HG03342 (cell line): ENCODE measurements around the gene SBNO2.
"Not testable (repeated sequence)": the region's sequence is repeated elsewhere in the genome, so short reads cannot be mapped to it uniquely, and the experiment has no call there.

Experiments used
- ATAC-seq: cut with Tn5 transposase; IDR thresholded peaks from one replicate; pipeline ENCODE4 v1.9.1; 2021; ENCODE audit warnings: mild to moderate bottlenecking, moderate library complexity; ENCODE audit not compliant: unreplicated experiment

SBNO2 gene

GRCh38 chr19:1206864-1207450, 32.9 kb upstream of the SBNO2 start:
- ATAC-seq, result no peak

- no peak for ATAC-seq
Observed at GRCh38 chr19:1206150-1206863, 32.2 kb upstream of the SBNO2 start.

DNA sequence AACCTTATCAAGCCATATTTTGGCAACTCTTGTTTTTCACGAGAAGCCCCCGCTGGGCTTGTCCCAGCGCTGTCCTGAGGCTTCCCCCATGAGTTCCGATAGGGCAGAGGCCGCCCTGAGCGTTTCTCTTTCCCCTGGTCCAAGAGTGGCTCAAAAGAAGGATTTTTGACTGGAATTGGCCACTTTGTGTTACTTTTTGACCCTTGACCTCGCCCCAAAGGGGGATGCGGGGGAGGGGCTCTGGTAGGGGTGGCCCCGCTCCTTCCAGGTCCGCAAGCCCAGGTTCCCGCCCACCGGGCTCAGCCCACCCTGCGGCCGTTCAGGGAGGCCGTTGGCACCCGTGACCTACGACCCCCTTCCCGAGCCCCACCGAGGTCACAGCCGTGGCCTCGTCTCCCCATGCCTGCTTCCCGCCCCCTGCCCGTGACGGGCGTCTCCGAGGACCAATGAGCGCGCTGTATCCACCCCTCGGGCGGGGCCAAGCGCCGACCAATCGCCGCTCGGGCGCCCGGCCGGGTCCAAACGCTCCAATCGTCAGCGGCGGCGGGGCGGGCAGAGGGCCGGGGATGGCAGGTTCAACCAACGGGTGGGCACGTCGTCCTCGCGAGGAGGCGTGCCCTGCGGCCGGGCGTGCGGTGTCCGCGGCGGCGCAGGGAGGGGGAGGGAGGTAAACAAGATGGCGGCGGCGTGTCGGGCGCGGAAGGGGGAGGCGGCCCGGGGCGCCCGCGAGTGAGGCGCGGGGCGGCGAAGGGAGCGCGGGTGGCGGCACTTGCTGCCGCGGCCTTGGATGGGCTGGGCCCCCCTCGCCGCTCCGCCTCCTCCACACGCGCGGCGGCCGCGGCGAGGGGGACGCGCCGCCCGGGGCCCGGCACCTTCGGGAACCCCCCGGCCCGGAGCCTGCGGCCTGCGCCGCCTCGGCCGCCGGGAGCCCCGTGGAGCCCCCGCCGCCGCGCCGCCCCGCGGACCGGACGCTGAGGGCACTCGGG, 31.3 kb upstream of the SBNO2 start, which contains the start of gene STK11:
Gene STK11, plus strand, starts transcription at position 665 of the 986 bp plus-strand sequence. CDS start 1,136 bp downstream, outside the sequence.
- ATAC-seq, result peak; percentile 86

DNA sequence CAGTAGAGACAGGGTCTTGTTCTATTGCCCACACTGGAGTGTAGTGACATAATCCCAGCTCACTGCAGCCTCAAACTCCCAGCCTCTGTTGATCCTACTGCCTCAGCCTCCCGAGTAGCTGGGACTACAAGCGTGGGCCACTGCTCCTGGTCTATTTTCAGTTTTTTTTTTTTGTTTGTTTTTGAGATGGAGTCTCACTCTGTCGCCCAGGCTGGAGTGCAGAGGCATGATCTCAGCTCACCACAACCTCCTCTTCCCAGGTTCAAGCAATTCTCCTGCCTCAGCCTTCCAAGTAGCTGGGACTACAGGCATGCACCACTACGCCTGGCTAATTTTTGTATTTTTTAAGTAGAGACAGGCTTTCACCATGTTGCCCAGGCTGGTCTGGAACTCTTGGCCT, 26.5 kb upstream of the SBNO2 start:
- ATAC-seq, result not testable (repeated sequence)

GRCh38 chr19:1199531-1199930, 25.5 kb upstream of the SBNO2 start:
- no peak for ATAC-seq

DNA sequence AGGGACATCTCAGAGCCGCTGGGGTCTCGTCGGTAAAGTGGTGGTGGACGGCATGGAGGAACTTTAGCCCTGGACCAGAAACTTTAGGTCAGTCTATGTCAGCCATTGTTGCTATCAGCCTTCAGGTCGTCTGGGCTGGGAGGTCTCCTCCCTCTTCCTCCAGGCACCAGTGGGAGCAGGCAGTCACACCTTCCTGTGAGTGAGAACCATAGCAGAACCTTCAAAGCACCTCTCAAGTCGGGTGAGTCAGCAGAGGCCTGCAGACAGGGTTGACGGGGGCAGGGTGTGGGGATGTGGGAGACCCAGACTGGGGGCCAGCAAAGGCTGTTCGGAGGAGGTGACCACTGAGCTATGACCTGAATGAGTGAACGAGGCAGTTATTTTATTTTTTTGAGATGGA, 15.4 kb upstream of the SBNO2 start:
- no peak for ATAC-seq

- ATAC-seq, result no peak
Observed at GRCh38 chr19:1183543-1184172, 9.6 kb upstream of the SBNO2 start.

- no peak for ATAC-seq
Observed at GRCh38 chr19:1182727-1183126, 8.7 kb upstream of the SBNO2 start.

DNA sequence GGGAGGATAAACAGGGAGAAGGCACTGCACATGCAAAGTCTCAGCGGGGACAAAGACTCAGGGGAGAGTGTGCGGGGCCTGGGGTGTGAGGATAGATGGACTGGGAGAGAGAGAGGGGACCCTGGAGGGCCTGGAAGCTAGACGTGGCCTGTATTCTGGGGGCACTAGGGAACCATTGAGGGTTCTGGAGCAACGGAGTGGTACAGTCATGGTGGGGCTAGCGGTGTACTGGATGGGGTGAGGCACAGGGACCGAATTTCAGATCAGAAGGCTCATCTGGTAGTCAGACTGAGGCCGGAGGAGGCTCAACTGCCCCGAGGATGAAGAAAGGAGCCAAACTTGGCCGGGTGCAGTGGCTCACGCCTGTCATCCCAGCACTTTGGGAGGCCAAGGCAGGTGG, 8.0 kb upstream of the SBNO2 start:
- ATAC-seq, result no peak

GRCh38 chr19:1181606-1182005, 7.5 kb upstream of the SBNO2 start:
- no peak for ATAC-seq

- no peak for ATAC-seq
Observed at GRCh38 chr19:1177322-1178114, 3.5 kb upstream of the SBNO2 start.

- ATAC-seq, result no peak
Observed at GRCh38 chr19:1173159-1173844, 766 bp downstream of the SBNO2 start.

DNA sequence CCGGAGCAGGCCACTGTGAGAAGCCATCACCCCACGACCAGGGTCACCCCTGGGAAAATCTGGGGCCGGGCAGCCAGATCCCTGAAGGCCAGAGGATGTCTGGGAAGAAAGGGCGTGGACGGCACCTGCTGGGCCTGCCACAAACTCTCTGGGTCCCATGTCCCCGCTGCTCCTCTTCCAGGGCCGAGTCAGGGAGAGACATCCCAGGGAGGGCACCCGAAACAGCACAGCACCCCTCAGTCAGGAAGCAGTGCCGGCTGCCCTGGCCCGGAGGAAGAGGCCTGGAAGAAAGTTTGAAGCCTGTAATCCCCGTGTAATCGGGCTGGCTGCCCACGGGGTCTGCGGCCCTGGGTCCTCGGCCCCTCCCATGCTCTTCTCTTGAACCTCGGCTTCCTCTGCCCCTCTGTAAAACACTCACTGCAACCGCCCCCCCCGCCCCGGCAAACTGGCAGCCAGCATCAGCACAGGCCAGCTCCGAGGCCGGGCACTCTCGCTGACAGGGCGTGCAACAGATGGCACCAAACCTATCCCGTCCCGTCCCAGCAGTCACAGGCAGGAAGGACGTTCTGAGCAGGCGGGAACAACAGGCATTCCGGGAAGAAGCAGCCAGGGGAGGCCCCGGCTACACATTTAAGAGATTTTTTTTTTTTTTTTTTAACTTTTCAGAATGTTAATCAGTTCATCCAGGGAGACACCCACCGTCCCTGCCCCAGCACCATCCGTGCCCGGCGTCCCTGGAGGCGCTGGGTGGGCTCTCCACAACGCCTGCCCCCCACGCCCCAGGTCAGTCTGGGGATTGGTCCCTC, 1.5 kb downstream of the SBNO2 start:
- no peak for ATAC-seq

- ATAC-seq, result no peak
Observed at GRCh38 chr19:1171755-1172352, 2.2 kb downstream of the SBNO2 start.

DNA sequence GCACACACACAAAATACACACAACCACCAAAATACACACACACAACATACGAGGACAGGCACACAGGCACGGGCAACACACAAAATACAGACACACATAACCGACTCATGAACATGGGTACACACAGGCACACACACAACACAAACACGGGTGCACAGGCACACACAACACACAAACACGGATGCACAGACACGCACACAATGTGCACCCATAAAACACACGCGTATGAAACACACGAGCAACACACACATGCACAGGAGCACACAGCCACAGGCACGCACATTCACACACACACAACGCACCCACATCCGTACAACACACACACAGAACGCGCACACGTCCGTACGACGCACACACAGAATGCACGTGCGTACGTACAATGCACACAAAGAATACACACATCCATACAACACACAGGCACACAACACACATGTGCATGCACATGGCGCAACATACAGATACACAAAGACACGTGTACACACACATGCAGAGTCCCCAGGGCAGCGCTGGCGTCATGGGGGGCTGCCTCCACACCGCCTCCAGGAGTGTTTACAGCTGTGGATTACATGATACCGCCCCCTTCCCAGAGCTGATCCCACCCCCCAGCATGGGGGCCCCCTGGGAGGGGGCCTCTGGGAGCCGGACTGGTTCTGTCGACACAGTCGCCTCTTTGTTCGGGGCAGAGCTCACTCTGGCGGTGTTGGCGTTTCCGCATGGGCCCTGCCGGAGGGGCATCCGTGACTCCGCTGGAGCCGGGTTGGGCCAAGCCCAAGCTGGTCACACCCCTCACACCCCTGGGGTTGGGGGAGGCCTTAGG, 2.9 kb downstream of the SBNO2 start:
- ATAC-seq, result no peak

DNA sequence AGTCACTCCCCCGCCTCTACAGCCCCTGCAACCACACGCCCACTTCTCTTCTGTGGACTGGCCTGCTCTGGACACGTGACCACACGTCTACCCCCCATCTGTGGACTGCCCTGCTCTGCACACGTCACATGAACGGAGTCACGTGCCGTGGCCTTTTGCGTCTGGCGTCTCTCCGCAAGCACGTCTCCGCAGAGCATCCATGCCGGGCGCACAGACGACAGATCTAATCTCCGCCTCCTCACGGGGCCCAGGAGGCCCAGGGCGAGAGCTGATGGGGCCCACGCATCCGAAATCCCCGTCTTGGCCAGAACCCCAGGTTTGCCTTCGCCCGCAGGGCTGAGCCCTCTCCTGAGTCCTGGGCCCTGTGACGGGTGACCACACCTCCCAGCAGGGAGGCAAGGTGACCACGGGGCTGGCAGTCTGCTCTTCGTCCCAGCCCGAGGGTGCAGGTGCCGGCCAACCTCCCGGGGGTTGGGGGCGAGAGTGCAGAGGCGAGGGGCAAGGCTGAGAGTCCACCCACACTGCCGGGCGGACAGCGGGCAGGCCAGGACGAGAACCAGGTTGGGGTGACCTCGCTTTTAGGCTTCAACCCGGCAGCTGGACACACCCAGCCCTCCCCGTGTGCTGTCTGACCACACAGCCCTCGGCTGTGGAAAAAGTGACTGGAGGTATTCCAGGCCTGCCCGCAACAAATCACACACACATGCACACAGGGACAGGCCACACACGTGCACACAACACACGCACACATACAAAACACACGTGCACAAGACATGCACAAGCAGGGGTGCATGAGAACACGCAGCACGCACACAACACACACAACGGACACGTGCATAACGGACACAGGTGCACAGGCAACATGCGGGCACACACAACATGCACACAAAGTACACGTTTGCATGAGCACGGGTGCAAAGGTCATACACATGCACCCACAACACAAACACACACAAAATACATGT, 3.9 kb downstream of the SBNO2 start:
- no peak for ATAC-seq
